Middle frontal gyrus (tissue), 1 donor: ENCODE results near the gene ANAPC15.

ENCODE experiments used
- DNase-seq: peaks from one replicate; pipeline ENCODE4 v3.0.0-alpha.2; 2015; ENCODE audit warnings: low spot score; ENCODE audit errors: extremely low spot score

ANAPC15 gene

GRCh38 chr11:72125956-72126355, 13.5 kb upstream of the ANAPC15 start:
- DNase-seq = no peak

- DNase-seq = no peak
Observed at GRCh38 chr11:72124046-72124445, 11.6 kb upstream of the ANAPC15 start.

GRCh38 chr11:72123117-72123653, 10.7 kb upstream of the ANAPC15 start:
- no peak for DNase-seq

- DNase-seq = no peak
Observed at GRCh38 chr11:72122607-72123006, 10.1 kb upstream of the ANAPC15 start.

- no peak for DNase-seq
Observed at GRCh38 chr11:72120930-72121329, 8.4 kb upstream of the ANAPC15 start.

GRCh38 chr11:72119198-72119597, 6.7 kb upstream of the ANAPC15 start:
- DNase-seq = no peak

GRCh38 chr11:72116019-72116755, 3.7 kb upstream of the ANAPC15 start:
- DNase-seq = no peak

- DNase-seq = no peak
Observed at GRCh38 chr11:72114570-72114969, 2.1 kb upstream of the ANAPC15 start.

- DNase-seq = no peak
Observed at GRCh38 chr11:72112978-72113808, 698 bp upstream of the ANAPC15 start.

GRCh38 chr11:72111300-72112142, 974 bp downstream of the ANAPC15 start:
- DNase-seq = no peak

GRCh38 chr11:72105888-72106287, 6.6 kb downstream of the ANAPC15 start, which contains the start of gene TOMT:
Gene TOMT, plus strand, starts transcription at chr11:72105924. Its CDS starts 28 bp downstream, at chr11:72105952.
- no peak for DNase-seq

GRCh38 chr11:72103754-72104167, 8.7 kb downstream of the ANAPC15 start:
- no peak for DNase-seq

- DNase-seq = peak; percentile 96
Observed at GRCh38 chr11:72102946-72103753, 9.3 kb downstream of the ANAPC15 start, which contains the start of gene LAMTOR1. Gene LAMTOR1, minus strand, starts transcription at chr11:72103297. Its CDS starts 73 bp downstream, at chr11:72103224.

- no peak for DNase-seq
Observed at GRCh38 chr11:72102631-72102945, 9.9 kb downstream of the ANAPC15 start.

GRCh38 chr11:72102162-72102561, 10.3 kb downstream of the ANAPC15 start:
- no peak for DNase-seq

GRCh38 chr11:72100462-72100861, 12.0 kb downstream of the ANAPC15 start:
- DNase-seq = no peak

GRCh38 chr11:72100009-72100408, 12.5 kb downstream of the ANAPC15 start:
- DNase-seq = no peak

GRCh38 chr11:72098741-72099140, 13.8 kb downstream of the ANAPC15 start:
- DNase-seq = no peak

- DNase-seq = no peak
Observed at GRCh38 chr11:72091292-72091691, 21.2 kb downstream of the ANAPC15 start.

- no peak for DNase-seq
Observed at GRCh38 chr11:72088076-72088808, 24.3 kb downstream of the ANAPC15 start.
